Measurements from ENCODE around the gene C17orf107. TPM values are rescaled to one million over a fixed set of nuclear protein-coding genes. Genes with fewer than 3 reads are reported as not detected.

The C17orf107 gene
- total and polyA plus RNA-seq, 2 of the 13 experiments (the other 11 are each of a cell fraction or from before 2014, with no cell fraction given) = 0.20 to 0.59 TPM

DNA sequence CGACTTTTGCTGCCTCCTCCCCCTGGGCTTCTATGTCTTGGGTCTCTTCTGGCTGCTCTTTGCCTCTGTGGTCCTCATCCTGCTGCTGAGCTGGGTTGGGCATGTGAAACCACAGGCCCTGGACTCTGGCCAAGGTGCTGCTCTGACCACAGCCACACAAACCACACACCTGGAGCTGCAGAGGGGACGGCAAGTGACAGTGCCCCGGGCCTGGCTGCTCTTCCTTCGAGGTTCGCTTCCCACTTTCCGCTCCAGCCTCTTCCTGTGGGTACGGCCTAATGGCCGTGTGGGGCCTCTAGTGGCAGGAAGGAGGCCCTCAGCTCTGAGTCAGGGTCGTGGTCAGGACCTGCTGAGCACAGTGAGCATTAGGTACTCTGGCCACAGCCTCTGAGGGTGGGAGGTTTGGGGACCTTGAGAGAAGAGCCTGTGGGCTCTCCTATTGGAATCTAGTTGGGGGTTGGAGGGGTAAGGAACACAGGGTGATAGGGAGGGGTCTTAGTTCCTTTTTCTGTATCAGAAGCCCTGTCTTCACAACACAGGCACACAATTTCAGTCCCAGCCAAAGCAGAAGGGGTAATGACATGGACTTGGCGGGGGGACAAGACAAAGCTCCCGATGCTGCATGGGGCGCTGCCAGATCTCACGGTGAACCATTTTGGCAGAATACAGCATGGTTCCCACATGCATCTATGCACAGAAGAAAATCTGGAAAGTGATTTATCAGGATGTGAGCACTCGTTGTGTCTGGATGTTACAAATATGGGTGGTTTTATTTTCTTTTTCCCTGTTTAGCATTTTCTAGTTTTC is 35.0 kb downstream of the C17orf107 start (continued):
- TF ChIP-seq, protein P1, sequence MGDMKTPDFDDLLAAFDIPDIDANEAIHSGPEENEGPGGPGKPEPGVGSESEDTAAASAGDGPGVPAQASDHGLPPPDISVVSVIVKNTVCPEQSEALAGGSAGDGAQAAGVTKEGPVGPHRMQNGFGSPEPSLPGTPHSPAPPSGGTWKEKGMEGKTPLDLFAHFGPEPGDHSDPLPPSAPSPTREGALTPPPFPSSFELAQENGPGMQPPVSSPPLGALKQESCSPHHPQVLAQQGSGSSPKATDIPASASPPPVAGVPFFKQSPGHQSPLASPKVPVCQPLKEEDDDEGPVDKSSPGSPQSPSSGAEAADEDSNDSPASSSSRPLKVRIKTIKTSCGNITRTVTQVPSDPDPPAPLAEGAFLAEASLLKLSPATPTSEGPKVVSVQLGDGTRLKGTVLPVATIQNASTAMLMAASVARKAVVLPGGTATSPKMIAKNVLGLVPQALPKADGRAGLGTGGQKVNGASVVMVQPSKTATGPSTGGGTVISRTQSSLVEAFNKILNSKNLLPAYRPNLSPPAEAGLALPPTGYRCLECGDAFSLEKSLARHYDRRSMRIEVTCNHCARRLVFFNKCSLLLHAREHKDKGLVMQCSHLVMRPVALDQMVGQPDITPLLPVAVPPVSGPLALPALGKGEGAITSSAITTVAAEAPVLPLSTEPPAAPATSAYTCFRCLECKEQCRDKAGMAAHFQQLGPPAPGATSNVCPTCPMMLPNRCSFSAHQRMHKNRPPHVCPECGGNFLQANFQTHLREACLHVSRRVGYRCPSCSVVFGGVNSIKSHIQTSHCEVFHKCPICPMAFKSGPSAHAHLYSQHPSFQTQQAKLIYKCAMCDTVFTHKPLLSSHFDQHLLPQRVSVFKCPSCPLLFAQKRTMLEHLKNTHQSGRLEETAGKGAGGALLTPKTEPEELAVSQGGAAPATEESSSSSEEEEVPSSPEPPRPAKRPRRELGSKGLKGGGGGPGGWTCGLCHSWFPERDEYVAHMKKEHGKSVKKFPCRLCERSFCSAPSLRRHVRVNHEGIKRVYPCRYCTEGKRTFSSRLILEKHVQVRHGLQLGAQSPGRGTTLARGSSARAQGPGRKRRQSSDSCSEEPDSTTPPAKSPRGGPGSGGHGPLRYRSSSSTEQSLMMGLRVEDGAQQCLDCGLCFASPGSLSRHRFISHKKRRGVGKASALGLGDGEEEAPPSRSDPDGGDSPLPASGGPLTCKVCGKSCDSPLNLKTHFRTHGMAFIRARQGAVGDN (CRISPR knock-in tag; IDR thresholded peaks at IDR 0.05) = peak; percentile 85
- TF ChIP-seq ZNF678 (CRISPR knock-in tag; IDR thresholded peaks at IDR 0.05) = no peak
- TF ChIP-seq IRF2 (CRISPR knock-in tag; IDR thresholded peaks at IDR 0.05) = peak; percentile 51; the same call in 1 of the 2 replicates
- no peak for TF ChIP-seq NCOA2 (CRISPR knock-in tag; IDR thresholded peaks at IDR 0.05)
- TF ChIP-seq PAF1 (CRISPR knock-in tag; IDR thresholded peaks at IDR 0.05) = no peak
- peak; percentile 43 for TF ChIP-seq MIER2 (CRISPR knock-in tag; IDR thresholded peaks at IDR 0.05)
- TF ChIP-seq ZBTB8A (CRISPR knock-in tag; IDR thresholded peaks at IDR 0.05; ENCODE audit: borderline replicate concordance, low read depth) = no peak
- TF ChIP-seq SMAD9 (CRISPR knock-in tag; IDR thresholded peaks at IDR 0.05) = no peak
- TF ChIP-seq, protein P2, sequence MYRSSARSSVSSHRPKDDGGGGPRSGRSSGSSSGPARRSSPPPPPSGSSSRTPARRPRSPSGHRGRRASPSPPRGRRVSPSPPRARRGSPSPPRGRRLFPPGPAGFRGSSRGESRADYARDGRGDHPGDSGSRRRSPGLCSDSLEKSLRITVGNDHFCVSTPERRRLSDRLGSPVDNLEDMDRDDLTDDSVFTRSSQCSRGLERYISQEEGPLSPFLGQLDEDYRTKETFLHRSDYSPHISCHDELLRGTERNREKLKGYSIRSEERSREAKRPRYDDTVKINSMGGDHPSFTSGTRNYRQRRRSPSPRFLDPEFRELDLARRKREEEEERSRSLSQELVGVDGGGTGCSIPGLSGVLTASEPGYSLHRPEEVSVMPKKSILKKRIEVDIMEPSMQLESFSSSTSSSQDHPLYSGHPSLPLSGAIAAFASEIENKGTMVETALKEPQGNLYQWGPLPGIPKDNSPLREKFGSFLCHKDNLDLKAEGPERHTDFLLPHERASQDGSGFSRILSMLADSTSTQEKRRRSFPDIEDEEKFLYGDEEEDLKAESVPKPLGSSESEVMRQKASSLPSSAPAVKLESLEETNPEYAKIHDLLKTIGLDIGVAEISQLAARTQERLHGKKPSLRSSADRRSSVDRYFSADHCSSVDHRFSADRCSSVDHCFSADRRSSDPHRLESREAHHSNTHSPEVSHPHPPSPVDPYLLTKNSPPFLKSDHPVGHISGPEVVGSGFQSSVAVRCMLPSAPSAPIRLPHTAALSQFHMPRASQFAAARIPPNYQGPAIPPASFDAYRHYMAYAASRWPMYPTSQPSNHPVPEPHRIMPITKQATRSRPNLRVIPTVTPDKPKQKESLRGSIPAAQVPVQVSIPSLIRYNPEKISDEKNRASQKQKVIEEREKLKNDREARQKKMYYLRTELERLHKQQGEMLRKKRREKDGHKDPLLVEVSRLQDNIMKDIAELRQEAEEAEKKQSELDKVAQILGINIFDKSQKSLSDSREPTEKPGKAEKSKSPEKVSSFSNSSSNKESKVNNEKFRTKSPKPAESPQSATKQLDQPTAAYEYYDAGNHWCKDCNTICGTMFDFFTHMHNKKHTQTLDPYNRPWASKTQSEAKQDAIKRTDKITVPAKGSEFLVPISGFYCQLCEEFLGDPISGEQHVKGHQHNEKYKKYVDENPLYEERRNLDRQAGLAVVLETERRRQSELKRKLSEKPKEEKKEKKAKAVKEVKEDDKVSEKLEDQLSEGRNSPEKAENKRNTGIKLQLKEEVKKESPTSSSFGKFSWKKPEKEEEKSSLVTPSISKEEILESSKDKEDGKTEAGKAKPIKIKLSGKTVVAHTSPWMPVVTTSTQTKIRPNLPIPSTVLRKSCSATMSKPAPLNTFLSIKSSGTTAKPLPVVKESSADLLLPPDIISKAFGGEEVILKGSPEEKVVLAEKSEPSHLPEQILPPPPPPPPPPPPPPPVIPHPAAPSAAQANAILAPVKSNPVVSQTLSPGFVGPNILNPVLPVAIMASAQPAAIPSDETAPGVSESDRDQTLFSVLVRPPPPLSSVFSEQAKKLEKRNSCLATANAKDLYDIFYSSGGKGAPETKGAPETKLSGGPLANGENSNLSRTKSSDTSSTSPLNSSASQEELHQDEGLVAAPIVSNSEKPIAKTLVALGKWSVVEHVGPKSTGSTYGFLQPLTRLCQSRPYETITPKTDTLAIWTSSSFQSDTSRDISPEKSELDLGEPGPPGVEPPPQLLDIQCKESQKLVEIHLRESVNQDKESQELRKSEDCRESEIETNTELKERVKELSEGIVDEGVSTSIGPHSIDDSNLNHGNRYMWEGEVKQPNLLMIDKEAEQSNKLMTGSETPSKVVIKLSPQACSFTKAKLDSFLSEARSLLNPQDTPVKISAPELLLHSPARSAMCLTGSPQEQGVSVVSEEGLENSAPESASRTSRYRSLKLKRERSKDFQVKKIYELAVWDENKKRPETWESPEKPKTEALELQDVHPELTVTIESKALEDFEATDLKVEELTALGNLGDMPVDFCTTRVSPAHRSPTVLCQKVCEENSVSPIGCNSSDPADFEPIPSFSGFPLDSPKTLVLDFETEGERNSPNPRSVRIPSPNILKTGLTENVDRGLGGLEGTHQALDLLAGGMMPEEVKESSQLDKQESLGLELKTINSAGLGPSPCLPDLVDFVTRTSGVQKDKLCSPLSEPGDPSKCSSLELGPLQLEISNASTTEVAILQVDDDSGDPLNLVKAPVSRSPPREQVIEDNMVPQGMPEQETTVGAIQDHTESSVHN (CRISPR knock-in tag; IDR thresholded peaks at IDR 0.05) = no peak
- TF ChIP-seq, protein P3, sequence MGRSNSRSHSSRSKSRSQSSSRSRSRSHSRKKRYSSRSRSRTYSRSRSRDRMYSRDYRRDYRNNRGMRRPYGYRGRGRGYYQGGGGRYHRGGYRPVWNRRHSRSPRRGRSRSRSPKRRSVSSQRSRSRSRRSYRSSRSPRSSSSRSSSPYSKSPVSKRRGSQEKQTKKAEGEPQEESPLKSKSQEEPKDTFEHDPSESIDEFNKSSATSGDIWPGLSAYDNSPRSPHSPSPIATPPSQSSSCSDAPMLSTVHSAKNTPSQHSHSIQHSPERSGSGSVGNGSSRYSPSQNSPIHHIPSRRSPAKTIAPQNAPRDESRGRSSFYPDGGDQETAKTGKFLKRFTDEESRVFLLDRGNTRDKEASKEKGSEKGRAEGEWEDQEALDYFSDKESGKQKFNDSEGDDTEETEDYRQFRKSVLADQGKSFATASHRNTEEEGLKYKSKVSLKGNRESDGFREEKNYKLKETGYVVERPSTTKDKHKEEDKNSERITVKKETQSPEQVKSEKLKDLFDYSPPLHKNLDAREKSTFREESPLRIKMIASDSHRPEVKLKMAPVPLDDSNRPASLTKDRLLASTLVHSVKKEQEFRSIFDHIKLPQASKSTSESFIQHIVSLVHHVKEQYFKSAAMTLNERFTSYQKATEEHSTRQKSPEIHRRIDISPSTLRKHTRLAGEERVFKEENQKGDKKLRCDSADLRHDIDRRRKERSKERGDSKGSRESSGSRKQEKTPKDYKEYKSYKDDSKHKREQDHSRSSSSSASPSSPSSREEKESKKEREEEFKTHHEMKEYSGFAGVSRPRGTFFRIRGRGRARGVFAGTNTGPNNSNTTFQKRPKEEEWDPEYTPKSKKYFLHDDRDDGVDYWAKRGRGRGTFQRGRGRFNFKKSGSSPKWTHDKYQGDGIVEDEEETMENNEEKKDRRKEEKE (IDR thresholded peaks at IDR 0.05) = no peak
- no peak for TF ChIP-seq TCF12 (IDR thresholded peaks at IDR 0.05)
- no peak for TF ChIP-seq TCF12 (CRISPR knock-in tag; IDR thresholded peaks at IDR 0.05)

Measured in HepG2 (cell line).